SK-N-SH (cell line): ENCODE data around the gene MEI1.

Experiments used
- EP300 ChIP-seq, 2 experiments: IDR thresholded peaks; 2 replicates each; pipeline versions ENCODE4 v1.4.0 to v1.6.1; 2012; ENCODE audit warnings: borderline replicate concordance in 1 of 2, low read depth in 1 of 2, low read length in 1 of 2
- FOXJ3 ChIP-seq: sonication (generic); formaldehyde crosslinking; IDR thresholded peaks from 2 replicates; pipeline ENCODE4 v1.5.1; 2020; ENCODE audit warnings: mild to moderate bottlenecking, missing genetic modification reagents
- YY1 ChIP-seq: IDR thresholded peaks from 2 replicates; pipeline ENCODE4 v1.4.0; 2012; ENCODE audit warnings: low read depth, mild to moderate bottlenecking

DNA sequence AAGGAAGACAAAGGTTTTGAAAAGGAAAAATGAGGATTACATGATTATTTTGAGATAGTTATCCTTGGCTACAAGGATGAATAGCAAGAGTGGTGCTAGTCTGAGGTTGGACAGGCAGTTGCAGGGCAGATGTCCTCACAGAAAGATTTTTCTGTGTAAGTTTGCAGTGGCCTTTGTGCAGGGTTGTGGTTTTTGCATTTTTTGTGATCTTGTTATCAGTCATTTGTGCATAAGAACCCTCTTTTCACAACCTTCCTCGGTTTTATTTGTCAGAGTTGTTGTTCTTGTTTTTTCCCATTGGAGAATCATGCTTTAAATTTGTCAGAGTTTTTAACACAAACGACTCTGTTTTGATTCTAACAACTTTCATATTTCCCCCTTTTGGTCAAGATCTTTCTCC lies 102.6 kb downstream of the MEI1 start:
- TF ChIP-seq EP300 (IDR thresholded peaks at IDR 0.05; ENCODE audit: borderline replicate concordance in 1 of 2, low read depth in 1 of 2, low read length in 1 of 2), result no peak
- TF ChIP-seq FOXJ3, result no peak
- no peak for TF ChIP-seq YY1
